Stimulated activated CD4-positive, alpha-beta T cell treated with anti-CD3 and anti-CD28 coated beads, TNF-alpha, amount 100 ng/mL, for 24 hours (primary cell): ENCODE data around the gene PRDM16.

Source experiments
- DNase-seq, 3 experiments: peaks; one replicate each; pipeline ENCODE4 v3.0.0-alpha.2; 2020; ENCODE audit warnings: low read depth in 3 of 3

Gene PRDM16

GRCh38 chr1:3140437-3140836 is 71.4 kb downstream of the PRDM16 start:
- no peak for DNase-seq

GRCh38 chr1:3141129-3141528 is 72.1 kb downstream of the PRDM16 start:
- no peak for DNase-seq

- DNase-seq = no peak
Measured at GRCh38 chr1:3141836-3142235, 72.8 kb downstream of the PRDM16 start.

GRCh38 chr1:3142236-3142635 is 73.2 kb downstream of the PRDM16 start:
- no peak for DNase-seq

DNA sequence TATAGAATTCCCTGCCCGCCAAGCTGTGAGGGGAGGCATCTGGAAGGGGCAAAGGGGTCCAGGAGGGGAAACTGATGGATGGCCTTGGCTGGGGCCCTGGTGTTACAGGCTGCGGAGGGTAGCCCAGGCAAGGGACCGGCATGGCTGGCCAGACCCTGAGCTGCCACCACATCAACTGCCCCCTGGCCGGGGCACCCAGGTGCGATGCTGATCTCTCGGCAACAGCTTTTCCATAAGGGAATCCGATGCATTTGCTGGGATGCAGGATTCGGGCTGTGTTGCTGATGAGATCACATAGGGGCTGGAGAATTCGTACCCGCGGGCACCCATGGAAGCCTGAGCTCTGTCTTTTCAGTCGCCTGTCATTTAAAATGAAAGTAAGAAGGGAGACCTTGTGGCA is 73.7 kb downstream of the PRDM16 start:
- no peak for DNase-seq

- no peak for DNase-seq
Measured at GRCh38 chr1:3145532-3146325, 76.7 kb downstream of the PRDM16 start.

DNA sequence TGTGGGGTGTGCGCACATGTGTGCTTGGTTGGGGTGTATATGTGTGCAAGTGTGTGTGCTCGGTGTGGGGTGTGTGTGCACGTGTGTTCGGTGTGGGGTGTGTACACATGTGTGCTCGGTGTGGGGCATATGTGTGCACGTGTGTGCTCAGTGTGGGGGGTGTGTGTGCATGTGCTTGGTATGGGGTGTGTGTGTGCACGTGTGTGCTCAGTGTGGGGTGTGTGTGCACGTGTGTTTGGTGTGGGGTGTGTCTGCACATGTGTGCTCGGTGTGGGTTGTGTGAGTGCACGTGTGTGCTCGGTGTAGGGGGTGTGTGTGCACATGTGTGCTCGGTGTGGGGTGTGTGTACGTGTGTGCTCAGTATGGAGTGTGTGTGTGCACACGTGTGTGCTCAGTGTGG is 77.5 kb downstream of the PRDM16 start:
- DNase-seq = no peak

DNA sequence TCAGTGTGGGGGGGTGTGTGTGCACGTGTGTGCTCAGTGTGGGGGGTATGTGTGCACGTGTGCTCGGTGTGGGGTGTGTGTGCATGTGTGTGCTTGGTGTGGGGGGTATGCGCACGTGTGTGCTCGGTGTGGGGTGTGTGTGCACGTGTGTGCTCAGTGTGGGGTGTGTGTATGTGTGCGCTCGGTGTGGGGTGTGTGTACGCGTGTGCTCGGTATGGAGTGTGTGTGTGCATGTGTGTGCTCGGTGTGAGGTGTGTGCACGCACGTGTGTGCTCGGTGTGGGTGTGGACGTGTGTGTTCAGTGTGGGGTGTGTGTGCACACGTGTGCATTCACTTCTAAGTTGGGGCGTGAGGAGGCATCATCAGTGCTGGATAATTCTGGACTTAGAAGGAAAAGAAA is 77.9 kb downstream of the PRDM16 start:
- DNase-seq = no peak

- no peak for DNase-seq
Measured at GRCh38 chr1:3148171-3148570, 79.2 kb downstream of the PRDM16 start.

- DNase-seq = no peak
Measured at GRCh38 chr1:3149277-3149676, 80.3 kb downstream of the PRDM16 start.

GRCh38 chr1:3151456-3151855 is 82.5 kb downstream of the PRDM16 start:
- no peak for DNase-seq

DNA sequence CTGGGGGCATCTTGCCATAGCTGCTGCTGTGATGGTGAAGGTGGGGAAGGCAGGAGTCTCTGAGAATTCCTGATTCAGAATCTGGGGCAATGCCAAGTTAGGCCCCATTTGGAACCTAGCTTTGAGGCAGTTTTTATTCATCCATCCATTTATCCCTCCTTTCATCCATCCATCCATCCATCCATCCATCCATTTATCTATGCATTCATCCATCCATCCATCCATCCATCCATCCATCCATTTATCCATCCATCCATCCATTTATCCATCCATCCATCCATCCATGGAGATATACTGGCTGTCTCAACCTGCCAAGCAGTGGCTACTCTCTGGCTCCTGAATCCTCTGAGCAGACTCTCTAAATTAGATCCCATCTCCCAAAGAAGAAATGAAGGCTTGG is 83.1 kb downstream of the PRDM16 start:
- no peak for DNase-seq

DNA sequence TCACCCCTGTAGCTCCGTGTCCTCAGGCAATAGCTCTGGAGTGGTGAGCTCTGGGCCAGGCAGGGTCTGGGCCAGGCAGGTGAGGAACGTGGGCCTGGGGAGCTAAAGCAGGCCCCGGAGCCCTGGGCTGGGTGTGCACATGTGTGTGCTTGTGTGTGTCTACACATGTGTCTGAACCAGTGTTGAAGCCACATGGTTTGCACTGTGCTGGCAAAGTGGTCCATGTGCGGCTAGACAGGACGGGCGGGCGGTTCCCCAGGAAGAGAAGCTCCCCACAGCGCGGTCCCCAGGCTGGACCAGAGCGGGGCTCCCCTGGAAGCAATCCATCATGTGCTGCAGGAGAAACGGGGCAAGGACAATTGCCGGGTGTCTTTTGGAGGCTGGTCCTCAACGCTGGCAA is 84.2 kb downstream of the PRDM16 start:
- DNase-seq = no peak

DNA sequence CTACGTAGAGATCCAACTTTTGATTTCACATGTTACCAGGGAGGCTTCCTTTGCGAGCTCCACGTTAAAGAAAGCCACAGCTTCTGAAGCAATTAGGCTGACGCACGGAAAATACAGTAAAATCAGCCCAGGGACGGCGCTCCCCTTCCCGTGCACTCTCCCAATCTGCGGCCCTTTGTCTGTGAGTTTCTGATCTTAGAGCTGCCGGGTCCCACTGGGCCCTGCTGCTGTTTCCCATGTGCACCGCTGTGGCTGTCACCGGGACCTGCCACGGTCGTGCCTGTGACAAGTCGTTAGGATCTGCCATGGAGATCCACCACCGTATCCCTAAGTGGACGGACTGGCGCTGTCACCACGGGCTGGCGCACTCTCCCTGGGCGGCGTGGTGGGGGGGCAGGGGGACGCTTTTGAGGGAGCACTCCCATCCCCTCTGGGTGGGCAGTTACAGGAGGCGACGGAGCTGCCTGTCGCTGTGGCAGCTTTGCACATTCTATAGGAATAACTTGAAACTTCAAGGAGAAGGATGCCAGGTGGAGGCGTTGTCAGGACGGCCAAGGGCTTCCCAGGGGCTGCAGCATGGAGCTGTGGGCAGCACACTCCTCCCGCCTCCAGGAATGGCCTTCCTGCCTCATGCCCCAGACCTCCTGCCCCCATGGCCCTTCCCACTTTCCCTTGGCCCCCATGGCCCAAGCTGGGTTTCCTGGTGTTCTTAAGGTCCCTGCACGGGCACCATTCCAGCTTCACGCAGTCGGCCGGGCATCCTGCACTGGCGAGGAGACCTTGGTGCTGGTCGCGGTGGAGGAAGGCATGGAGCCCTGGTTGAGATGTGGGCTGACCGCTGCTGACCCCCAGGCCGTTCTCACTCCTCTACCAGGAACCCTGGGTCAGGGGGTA is 85.1 kb downstream of the PRDM16 start:
- no peak for DNase-seq

DNA sequence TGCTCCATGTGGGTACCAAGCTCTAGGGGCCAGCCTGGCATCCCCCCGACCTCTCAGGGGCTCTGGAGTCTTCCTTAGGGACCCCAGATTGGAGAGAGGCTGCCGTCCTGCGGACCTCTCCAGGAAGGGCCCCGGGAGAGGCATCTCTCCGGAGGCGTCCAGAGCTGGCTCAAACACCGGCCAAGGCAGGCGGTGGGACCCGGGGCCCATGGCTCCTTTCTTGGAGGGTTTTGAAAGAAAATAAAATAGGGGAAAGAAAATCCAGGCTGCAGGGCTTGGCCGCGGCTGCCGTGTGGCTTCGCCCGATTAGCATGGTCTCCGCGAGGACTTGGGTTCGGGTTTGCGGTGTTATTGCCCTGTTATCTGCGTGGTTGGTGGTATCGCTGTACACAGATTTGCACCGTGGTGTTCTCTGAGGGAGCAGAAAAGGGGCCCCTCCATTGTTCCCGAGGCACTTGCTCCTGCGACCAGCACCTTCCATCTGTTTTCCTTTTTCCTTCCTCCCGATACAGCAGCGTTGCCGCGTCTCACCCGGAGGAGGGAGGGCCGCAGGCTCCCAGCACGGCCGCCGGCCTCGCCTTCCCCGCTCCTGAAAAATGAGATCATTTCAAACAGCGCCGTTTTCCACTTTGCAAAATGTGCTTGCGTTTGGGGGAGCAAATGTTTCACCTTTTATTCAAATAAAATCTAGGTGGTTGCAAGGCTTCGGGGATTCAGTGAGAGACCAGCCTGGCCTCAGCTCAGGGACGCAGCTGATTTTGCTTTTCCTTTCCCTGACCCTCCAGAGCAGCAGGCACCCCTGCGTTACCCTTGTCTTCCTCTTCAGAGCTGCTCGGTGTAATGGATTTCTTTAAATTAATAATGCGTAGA is 86.3 kb downstream of the PRDM16 start:
- DNase-seq = no peak

DNA sequence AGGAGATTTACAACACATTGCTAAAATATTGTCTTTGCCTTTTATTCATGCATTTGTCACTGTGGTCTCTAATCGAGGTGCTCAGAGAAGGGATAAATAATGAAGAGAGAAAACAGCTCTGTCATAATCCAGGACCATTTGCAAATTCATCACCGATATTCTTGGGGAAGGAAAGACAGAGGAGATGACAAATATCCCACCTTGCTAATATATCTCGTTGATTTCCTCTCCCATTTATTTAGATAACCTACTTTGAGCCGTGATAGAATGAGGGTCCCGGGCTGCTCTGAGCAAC is 86.9 kb downstream of the PRDM16 start:
- DNase-seq = no peak

GRCh38 chr1:3156936-3157335 is 87.9 kb downstream of the PRDM16 start:
- DNase-seq = no peak

GRCh38 chr1:3158347-3158746 is 89.3 kb downstream of the PRDM16 start:
- no peak for DNase-seq

GRCh38 chr1:3159121-3159520 is 90.1 kb downstream of the PRDM16 start:
- no peak for DNase-seq

DNA sequence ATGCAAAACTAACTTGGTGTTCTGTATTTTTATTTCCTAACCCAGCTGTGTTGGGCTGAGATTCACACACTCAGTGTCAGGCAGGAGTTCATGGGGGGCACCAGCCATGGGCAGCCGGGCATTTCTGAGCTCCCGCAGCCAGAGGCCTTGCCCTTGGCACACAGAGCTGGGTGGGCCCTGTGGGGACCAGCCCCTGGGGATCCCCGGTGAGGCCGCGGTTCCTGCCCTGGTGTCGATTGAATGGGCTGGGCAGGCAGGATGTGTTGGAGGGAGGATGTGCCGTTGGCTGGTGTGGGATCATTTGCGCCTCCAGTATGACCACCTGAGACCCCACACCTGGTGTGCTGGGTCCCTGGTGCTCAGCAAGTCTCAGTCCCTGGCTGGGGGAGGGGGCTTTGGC is 91.0 kb downstream of the PRDM16 start:
- no peak for DNase-seq

GRCh38 chr1:3160647-3161145 is 91.7 kb downstream of the PRDM16 start:
- DNase-seq = no peak

DNA sequence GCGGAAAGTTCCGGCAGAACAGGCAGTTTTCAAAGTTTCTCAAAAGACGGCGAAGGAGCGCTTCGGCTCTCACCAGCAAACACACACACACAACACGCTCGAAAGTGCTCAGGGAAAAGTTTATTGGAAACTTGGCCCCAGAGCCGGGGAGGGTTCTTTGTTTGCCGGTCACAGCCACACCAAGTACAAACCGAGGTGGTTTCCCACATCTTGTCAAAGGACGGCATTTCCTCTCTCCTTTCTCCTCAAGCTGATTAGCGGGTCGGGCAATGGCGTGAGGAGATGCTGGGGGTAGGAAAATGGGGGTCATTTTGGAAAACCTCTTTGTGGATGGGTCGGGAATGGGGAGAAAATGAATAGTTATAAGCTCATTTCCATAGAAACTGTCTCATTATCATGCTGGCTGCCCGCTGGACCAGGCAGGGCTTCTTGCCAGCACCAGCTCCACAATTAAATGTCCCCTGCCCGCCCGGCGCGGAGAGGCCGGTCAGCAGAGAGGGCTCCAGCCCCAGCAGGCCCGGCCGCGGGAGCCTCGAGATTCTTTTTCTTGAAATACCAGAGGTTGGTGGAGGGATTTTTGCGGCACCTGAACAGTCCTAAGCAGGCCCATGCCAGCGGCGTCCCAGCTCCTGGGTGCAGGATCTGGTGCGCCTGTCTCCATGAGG is 92.3 kb downstream of the PRDM16 start:
- DNase-seq = no peak
